Ammon's horn (tissue), 1 donor: ENCODE measurements around the gene ECE2.

Source experiments
- DNase-seq: peaks from one replicate; pipeline ENCODE4 v3.0.0-alpha.2; 2016; ENCODE audit warnings: low spot score

Gene ECE2

GRCh38 chr3:184275961-184276910 is at the start of gene ECE2:
Gene ECE2 (plus strand): TSS chr3:184276022. CDS start chr3:184276154, 132 bp downstream.
- DNase-seq = no peak

GRCh38 chr3:184227481-184227935 is 48.3 kb upstream of the ECE2 start:
- DNase-seq = no peak

- no peak for DNase-seq
Observed at GRCh38 chr3:184228376-184229137, 47.3 kb upstream of the ECE2 start.

GRCh38 chr3:184229394-184230080 is 46.3 kb upstream of the ECE2 start, which contains the start of gene VWA5B2:
Gene VWA5B2 (plus strand): TSS chr3:184229585. CDS start chr3:184230529, 944 bp downstream.
- DNase-seq = peak; percentile 56

GRCh38 chr3:184230081-184230602 is 45.7 kb upstream of the ECE2 start:
- no peak for DNase-seq

GRCh38 chr3:184230603-184231528 is 45.0 kb upstream of the ECE2 start:
- DNase-seq = no peak

GRCh38 chr3:184231671-184232070 is 44.2 kb upstream of the ECE2 start:
- DNase-seq = no peak

GRCh38 chr3:184233127-184233843 is 42.5 kb upstream of the ECE2 start:
- DNase-seq = no peak

- DNase-seq = peak; percentile 61
Observed at GRCh38 chr3:184234224-184234623, 41.6 kb upstream of the ECE2 start.

- no peak for DNase-seq
Observed at GRCh38 chr3:184234671-184235380, 41.0 kb upstream of the ECE2 start.

- DNase-seq = no peak
Observed at GRCh38 chr3:184235381-184236032, 40.3 kb upstream of the ECE2 start.

- no peak for DNase-seq
Observed at GRCh38 chr3:184236033-184236410, 39.8 kb upstream of the ECE2 start.

- DNase-seq = no peak
Observed at GRCh38 chr3:184236636-184237035, 39.2 kb upstream of the ECE2 start.

- DNase-seq = no peak
Observed at GRCh38 chr3:184237211-184237610, 38.6 kb upstream of the ECE2 start.

- DNase-seq = no peak
Observed at GRCh38 chr3:184237807-184238206, 38.0 kb upstream of the ECE2 start.

GRCh38 chr3:184238246-184238818 is 37.5 kb upstream of the ECE2 start:
- no peak for DNase-seq

- no peak for DNase-seq
Observed at GRCh38 chr3:184239221-184239620, 36.6 kb upstream of the ECE2 start.

GRCh38 chr3:184239708-184240107 is 36.1 kb upstream of the ECE2 start:
- no peak for DNase-seq
